RPMI7951 (cell line): ENCODE results near the gene COMT. TPM values are rescaled to one million over a fixed set of nuclear protein-coding genes. Genes with fewer than 3 reads are reported as not detected.

Source experiments
- DNase-seq: peaks from one replicate; pipeline ENCODE4 v3.0.0-alpha.2; 2012; ENCODE audit warnings: low read depth
- total RNA-seq: library from RNA; depleted of rRNA; stranded (reverse); fragments of >200 nt; shearing (Covaris generic); gene quantifications from 2 replicates; pipeline ENCODE4 v1.2.3, GENCODE V29; 2014

Gene COMT
- total RNA-seq, 1 experiment from 2014 or later, result 125 TPM

DNA sequence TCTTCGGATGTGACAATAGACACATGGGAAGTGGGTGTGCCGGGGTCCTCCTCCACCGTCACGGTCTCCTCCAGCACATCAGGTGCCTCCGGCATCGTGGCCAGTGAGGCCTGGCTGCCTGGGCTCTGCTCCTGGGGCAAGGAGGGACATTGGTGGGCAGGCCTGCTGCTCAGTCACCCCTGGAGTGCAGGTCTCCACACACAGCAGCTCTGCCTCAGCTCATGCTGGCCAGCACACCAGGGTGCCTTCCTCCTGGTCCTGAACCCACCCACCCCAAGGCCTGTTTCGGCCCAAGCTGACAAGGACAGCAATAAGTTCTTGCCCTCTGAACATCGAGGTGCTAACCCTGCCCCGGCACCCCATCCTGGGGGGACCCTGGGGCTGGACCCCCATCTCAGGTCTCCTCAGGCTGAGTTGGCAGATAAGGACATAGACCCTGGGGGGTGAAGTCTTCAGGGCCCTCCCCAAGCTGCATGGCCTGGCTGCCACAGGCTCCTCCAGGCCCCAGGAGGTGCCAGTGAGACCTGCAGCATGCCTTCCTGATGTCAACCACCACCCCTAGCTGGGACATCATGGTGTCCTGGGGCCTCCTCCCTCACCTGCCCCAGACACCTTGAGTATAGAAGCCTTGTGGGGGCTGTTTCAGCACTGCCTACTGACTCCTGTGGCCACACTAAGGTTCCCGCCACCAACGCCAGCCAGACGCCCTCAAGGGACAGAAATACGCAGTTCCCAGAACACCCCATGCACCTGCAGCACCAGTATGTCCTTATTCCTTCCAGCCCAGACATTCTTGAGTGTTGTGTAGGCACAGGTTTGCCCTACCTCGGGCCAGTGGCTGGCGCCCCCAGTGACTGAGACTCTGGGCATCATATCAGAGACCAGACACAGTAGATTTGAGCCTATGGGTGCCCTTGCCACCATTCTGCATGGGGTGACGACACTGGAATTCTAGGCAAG lies 40.7 kb downstream of the COMT start:
- DNase-seq, result no peak

DNA sequence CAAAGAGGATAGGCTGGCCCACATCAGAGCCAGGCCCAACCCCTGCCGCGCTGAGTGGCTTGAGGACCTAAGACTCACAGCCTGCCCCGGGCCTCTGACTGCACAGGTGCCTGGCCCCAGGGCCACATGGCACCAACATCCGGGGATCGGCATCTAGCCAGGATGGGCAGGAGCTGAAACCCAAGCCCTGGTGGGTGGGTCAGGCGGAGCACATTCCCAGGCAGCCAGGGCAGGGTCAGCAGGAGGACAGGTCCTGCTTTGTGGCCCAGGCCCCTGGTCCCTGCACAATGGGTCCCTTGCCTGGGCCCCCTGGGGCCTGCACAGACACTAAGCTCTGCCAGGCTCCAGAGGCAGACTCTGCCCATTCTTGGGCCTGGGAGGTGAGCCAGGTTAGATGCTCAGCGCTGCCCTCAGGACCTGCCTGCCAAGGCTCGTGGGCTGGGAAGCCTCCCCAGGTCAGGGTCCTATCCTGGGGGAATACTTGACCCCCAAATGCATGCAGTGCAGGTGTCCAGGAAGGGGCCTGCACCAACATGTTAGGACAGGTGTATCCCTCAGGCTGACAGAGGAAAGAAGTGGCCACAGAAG lies 41.5 kb downstream of the COMT start:
- DNase-seq, result no peak

DNA sequence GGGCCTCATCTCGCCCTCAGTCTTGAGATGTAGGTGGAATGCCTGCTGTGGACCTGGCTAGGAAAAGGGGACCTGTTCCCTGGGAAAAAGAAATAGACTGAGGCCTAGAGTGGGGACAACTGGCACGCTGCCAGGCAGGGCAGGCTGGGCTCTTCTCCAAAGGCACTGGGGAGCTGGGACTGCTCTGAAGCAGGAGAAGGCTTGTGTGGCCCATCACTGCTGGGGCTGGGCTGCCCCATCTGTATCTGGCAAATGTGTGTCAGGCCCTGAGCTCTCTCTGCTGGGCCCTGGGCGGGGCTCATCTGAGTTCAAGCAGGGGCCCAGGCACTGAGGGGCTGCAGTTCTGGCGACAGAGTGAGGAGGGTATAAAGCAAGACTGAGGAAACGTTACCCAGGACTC lies 42.2 kb downstream of the COMT start:
- DNase-seq, result no peak

DNA sequence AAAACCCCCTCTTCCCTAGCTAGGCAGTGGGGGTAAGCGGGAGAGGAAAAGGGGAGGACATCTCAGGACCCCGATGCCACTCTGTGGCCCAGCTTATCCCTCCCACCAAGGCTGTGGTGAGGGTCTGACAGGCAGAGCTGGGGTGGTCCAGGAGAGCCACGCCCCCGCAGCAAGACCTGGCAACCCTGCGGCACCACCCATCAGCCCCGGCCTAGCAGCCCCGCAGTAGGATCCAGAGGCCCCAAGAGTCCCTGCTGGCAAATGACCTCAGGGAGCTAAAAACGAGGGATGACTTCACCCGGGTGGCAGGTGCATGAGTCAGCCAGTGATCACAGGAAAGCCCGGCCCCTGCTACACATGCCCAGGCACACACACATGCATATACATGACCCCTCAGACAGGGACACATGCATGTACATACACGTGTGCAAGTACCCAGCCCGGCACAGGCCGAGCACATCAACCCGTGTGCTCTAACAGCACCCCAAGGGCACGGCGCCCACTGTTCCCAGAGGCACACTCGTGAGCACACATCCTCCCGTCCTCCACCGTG lies 42.7 kb downstream of the COMT start:
- DNase-seq, result peak; percentile 31

DNA sequence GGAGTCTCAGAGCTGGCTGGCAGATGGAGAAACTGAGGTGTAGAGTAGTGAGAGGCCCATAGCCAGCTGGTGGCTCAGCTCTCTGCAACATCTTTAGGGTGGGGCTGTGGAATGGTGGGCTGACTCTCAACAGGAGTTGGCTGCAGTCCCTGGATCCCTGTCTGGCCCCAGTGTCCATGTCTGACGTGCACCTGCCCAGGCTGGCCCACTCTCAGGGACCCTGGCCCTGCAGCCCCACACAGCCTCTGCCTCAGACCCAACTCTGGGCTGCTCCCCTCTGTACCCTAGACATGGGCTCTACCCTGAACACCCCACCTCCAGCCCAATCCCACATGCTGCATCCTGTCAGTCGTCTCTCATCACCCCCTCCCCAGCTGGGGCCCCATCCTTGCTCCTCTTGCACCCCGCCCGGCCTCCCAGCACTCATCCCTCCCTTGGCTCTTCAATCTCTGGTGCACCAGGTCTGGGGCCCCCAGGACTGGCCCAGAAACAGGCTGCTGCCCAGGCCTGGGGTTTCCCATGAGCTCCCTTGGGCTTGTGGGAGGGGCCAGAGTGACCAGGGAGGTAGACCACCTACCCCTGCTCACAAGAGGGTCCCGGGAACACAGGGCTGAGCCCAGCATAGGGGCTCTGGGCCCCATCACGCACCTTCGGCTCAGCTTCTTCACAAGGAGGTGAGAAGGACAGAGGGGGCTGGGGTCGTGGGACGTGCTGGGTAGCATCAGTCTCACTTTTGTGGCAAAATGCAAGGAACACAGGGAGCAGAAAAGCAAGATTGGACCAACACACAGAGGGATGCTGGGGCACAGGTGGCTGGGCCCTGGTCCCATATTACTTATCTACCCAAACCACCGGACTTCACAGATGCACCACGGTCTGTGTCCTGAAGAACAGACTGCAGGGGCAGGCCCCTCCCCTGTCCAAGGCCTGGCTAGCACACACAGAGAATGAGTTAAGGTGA lies 43.6 kb downstream of the COMT start:
- DNase-seq, result no peak

DNA sequence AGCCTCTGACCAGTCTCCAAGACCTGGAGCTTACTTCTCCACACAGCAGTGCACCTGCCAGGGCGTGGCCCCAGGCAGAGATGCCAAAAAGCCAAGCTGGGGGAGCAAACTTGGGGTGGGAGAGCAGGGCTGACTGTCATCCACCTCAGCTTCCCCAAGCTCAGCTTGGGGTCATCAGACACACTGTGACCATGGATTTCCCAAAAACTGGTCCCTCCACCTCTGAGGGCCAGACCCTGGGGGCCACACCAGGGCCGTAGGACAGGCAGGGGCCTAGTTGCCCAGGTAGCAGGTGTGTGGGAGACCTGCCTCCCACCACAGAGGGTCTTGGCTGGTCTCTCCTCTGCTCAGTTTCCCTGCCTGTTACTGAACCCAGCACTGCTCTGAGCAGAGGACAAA lies 44.4 kb downstream of the COMT start:
- no peak for DNase-seq

DNA sequence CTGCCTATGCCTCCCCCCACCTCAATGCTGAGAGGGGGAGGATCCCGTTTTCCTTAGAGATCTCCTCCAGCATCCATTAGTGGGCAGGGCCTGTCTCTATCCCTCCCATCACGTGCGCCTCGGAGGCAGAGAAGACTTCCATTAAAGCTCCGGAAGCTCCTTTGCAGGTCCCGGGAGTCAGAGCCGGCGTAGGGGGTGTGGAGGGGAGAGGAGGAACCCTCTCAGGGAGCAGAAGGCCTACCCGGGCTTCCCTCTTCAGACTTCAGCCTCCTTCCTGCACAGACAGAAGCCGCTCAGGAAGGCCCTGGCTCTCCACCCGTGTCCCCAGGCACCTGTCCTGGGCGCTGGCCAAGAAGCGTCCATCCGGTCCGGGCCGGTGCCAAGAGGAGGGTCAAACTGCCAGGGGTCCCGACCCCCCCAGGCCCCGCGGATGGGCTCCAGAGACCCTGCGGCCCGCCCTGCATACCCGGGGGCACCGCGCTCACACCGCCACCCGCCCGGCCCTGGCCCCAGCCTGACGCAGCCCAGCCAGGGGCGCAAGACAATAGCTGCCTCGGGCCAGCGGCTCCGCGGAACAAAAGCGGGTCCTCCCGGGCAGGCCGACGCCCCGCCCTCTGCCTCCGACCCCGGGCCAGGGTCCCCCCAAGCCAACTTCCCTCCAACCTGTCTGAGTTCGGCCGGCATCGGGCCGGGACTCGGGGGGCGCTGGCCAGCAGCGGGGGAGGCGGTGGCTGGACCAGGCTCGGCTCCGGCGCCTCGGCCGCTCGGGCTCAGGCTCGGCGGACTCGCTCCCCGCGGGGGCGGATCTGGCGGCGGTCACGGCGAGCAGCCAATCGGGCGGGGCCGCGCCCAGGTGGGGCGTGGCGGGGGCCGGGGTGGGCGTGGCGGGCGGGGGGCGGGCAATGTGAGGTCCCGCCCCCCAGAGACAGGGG lies 45.1 kb downstream of the COMT start:
- DNase-seq, result peak; percentile 59

DNA sequence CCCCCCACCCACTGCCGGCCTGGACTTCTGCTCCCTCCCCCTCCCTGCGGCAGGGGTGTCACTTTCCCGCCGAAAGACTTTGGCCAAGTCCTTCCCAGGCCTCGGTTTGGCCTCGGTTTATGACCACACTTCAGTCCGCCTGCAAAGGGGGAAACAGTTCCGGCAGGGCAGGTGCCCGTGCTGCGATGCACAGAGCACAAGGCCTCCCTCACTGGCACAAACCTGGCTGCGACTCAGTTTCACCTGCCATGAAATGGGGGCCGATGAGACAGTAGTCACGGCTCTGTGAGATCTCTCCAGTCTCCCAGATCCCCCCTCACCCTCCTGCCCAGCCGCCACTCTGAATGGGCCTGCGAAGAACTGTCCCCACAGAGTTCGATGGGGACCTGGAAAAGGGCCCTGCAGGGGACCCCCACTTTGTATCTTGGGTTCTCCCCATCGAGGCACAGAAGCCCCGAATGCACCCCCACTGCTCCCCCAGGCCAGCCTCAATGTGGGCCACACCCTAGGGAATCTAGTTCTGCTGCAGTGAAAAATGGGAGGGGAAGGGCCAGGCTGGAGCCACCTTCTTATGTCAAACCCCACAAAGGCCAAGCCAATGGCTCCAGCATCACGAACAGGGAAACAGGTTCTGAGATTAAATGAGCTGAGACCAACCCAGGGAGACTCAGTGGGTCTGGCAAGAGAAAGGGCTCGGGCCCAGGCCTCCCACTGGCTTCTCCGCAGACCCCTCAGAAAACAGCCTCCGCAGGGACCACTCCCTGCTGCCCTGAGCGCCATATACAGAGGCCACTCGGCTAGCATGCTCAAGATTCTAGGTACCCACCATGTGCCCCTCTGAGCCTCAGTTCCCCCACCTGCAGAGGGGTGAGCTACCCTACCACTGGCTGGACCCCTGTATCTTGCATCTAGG lies 46.1 kb downstream of the COMT start:
- no peak for DNase-seq

DNA sequence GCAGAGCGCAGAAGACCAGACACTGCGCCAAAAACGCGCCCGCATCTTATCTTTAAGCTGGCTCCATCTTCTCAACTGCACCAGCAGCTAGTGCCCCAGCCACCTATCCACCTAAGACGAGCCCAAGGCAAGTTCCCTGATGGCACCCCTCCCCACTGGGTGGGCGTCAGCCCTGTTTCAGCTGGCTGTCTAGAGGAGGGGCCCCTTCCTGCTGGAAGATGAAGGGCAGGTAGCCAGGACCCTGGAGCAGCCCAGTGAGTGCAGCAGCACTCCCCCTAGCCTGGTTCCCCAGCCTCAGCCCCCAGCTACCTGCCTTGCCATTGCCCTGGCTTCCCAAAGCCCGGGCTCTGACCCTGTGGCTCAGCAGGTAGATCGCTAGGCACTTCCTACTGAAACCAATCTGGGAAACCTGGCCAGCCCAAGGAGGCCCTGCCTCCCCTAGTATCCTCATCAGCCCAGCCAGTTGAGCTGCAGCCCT lies 46.8 kb downstream of the COMT start:
- DNase-seq, result no peak

DNA sequence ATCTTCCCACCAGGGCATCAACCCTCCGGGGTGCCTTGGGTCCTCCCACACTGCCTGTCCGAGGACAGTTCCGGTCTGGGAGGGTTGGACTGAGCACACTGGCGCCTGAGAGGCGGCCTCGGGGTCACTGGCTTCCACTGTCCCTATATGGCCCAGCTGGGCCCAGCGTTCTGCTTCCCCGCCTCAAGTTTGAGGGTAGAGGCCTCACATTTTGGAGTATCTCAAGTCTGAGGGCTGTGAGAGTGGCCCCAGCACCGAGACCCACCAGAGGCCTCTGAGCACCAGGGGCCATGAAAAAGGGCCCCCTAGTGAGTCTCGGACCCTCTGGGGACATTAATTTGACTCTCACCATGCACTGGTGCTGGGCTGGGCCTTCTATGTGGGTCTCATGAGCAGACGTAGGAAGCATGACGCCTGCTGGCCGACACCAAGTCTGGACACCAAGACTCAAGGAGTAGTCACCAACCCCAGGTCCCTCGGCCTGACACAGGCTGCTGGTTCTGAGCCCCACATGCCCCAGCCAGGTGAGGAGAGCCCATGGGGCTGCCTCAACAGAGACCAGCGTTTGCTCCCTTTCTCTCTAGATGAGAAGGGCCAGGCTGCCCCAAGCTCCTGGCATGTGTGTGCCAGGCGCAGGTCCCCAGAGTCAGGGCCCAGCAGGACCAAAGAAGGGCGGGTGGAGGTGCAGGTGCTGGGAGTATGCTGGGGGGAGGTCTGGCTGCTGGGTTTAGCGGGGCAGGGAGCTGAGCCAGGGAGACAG lies 47.6 kb downstream of the COMT start:
- DNase-seq, result no peak

DNA sequence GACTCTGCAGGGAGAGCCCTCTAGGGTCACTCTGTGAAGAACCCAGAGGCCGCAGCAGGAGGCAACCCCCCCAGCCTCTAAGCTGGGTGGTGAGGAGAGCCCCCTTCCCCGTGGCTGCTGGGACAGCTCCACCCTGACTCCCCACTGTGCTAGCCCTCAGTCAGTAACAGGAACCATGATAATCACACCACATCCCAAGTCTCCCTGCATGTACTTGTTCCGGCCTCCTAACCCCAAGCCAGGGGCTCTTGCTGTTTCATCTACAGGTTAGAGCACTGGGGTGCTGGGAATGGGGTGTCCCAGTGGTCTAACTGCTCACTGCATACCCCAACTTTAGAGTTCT lies 48.1 kb downstream of the COMT start:
- DNase-seq, result no peak

DNA sequence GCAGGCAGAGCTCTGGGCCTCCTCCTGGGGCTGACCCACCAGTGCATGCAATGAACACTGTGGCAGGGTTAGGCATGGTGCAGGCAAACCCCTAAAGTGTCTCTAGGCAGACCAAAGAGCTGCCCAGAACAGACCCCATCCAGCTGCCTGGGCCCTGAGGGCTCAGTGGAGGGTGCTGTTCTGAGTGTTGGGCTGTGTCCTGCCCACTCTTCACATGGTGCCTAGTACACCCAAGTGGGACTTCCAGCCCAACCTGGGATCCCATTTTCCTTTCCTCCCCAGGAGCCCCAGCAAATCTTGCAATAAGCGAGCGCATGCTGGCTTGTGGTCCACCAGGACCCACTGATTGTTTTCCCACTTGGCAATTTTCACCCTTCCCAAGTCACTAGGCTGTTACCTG lies 48.6 kb downstream of the COMT start:
- no peak for DNase-seq

DNA sequence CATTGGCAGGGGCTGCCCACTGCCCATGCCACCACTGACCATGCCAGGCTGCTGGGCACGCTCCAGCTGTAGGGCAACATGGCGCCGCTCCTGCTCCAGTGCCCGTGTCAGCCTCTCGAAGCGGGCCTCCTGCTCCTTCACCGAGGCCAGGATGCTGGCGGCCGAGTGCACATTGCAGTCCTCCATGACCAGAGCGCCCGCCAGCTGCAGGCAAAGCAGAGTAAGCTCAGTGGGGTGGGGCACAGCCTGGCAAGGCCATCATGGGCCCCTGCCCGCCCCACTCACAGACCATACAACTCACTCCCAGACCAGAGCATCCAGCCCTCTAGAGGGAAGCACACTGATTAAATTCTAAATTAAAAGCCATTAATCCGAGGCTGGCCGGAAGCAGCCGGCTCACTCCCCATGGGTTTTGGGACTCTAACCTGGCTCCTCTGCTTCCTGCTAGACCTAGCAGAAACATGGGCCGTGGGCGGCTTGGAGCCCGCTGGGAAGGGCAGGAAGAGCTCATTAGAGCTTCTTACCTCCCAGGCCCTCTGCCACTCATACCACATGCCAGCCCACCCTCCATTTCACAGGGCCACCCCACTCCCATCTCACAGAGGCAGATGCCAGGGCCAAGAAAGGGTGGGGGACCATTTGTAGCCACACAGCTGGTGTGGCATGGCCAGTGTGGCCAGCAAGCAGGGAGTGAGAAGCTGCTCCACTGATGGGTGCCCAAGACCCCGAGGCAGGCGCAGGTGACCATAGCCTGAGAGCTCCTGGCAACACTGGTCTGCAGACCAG lies 49.2 kb downstream of the COMT start:
- no peak for DNase-seq

DNA sequence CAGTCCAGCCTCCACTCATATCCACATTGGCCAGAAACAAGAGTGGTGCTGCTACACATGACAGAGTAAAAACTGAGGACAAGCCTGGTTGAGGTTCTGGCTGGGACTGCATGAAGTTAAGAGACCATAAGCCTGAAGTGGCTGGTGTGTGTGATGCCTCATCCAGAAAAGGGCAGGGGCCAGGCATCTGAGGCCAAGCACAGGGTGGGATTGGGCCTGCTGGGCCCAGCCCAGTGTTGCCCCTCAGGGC lies 49.7 kb downstream of the COMT start:
- no peak for DNase-seq

DNA sequence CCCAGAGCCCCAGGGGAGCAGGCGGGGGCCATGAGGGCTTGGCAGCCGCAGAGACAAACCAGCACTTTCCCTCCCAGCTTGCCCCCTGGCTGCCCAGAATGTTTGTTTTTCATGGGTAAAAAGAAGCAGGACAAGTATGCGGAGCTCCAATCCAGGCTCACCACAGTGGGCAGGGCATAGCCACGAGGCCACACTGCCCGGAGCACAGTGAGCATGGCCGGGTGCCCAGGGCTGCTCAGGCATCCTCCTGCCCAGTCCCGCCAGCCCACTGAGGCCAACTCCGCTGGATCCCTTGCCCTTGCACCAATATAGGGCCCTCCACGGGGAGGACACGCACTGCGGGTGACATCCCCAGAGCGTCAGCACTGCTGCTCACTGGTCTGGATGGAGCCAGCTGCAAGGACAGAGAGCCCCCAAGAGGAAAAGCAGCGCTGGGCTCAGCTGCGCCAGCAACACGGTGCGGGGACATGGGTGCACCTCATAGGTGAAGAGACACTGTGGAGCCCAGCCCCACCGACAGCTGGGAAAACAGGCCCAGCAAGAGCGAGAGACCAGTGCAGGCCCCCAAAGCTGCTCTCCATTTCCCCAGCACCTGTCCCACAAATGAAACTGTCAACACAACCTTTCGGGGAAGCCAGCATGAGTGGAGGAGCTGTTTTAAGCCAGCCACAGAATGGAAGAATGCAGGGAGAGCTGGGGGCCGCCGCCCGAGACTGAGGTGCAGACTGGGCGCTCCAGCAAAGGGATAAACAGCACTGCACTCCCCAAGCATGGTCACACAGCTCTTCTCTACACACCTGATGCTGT lies 50.3 kb downstream of the COMT start:
- DNase-seq, result no peak

DNA sequence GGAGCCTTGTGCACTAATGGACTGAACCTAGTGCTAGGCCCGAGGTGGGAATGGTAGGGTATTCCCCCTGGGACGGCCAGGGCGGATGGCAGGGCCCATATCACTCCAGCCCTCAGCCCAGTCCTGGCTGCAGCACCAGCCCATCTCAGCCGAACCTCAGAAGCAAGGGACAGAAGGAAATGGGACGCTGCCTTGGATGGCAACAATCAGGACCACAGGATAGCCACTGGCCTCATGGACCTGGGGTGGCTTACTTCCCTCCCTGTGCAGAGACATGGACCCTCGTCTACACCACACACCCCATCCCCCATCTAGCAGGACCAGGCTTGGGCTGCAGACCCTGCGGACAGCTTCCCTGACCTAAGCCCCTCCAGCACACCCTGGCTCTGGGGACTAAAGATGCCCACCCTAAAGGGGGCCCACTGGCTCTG lies 50.9 kb downstream of the COMT start:
- no peak for DNase-seq

DNA sequence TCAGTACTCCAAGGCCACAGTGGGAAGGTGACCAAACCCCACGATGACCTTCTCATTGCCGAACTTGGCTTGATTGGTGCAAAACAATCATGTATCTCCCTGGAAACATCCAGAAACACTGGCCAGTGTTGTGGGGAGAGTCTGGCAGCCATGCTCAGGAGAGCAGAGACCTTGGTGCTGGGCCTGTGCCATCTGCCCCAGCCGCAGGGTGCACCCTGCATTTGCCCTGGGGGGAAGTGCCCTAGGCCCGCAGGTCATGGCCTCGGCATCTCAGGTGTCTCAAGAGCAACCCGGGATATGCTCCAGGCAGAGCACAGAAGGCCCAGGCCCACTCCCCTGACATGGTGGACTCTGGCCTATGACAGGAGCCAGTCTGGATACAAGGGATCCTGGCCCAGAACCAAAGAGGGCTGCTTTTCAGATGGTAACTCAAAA lies 51.4 kb downstream of the COMT start:
- DNase-seq, result no peak
